ENCODE data around the gene C19orf85.

C19orf85 gene

DNA sequence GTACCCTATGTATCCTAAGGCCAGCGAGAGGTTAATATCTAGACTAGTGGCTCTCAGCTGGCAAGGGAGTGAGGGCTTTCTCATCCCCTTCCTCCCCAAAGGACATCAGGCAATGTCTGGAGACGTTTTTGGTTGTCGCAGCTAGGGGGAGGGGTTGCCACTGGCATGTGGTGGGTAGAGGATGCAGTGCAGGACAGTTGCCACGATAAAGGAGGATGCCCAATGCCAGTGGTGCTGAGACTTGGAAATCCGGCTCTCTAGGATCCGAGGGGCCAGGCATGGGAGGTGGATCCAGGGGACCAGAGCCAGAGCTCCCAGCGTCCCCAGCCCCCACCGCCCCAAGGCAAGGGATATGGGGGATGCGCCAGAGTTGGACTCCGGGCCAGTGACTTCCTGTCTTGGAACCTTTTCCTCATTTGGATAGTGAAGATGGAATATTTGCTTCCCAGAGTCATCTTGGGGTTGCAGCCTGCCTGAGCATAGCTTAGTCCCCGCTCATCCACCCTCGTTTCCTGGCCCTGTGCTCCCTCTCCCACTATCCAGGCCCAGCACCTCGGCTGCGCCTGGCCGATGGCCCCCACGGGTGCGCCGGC, 28.6 kb upstream of the C19orf85 start:
- peaks cover 5% of the 10 kb centered on the region for H3K4me1 Mint-ChIP-seq (ENCODE audit: low read depth)
- no peak overlapping the region for H3K27ac Mint-ChIP-seq
- no peaks in the 10 kb centered on the region for H3K9me3 Mint-ChIP-seq
- no peaks in the 10 kb centered on the region for H3K36me3 Mint-ChIP-seq (ENCODE audit: low read depth)
- no peak overlapping the region for H3K4me3 Mint-ChIP-seq
- H3K27me3 Mint-ChIP-seq = no peaks in the 10 kb centered on the region

DNA sequence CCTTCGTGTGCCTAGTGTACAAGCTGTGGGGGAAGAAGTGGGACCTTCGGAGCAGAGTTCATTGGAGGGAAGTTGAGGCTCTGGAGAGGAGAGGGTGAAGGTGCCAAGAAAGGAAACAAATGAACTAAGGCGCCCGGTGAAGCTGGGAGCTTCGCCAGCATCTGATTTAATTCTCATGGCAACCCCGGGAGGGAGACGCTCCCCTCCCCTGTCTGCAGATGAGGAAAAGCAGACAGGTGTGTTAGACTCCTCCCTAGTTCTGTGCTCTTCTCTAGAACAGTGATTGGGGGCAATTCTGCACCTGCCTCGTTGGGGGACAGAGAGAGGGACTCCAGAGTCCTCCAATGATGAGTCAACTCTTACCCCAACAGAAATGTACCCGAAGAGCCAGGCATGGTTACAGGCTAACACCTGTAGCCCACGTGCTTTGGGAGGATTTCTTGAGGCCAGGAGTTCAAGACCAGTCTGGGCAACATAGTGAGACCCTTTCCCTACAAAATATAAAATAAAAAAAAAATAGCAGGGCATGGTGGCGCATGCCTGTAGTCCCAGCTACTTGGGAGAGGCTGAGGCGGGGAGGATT, 27.9 kb upstream of the C19orf85 start:
- Mint-ChIP-seq H3K9me3 (no peaks in the 10 kb centered on the region), H3K4me3 (no peak overlapping the region), H3K4me1 (ENCODE audit: low read depth) (peaks cover 9% of the 10 kb centered on the region), H3K27ac (no peak overlapping the region), H3K36me3 (ENCODE audit: low read depth) (no peaks in the 10 kb centered on the region), H3K27me3 (no peaks in the 10 kb centered on the region)

DNA sequence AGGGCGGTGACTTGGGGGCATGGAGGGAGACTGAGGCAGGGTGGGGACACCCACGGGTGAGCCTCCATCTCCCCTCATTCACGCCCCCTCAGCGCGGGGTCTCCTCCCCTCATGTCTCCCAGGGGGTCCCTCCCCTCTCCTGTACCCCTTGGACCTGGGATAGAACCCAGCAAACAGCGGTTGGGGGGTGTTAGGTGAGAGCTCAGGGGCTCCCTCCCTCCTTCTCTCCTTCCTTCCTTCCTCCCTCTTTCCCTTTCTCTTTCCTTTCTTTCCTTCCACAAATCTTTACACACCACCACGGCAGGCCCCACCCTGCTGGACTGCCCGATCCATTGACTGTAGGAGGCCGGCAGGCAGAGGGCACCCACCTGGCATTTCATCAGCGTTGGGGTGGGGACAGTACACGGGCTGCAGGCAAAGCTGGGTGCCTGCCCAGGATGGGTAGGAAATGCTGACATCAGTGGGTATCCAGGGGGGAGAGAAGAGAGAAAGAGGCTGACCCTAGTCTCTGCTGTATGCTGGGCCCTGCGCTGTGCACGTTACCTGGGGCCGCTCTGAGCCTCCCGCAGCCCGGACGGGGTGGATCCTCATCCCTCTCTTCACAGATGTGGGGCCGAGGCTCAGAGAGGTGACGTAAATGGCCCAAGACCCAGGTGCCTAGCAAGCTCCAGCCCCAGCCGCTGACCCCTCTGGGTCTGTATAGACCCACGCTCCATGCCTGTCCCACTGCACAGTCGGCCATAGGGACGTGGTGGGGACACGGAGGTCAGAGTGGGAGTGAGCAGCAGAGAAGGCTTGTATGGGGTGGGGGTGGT, 27.2 kb upstream of the C19orf85 start:
- no peak overlapping the region for H3K27ac Mint-ChIP-seq
- H3K4me3 Mint-ChIP-seq = no peak overlapping the region
- no peaks in the 10 kb centered on the region for H3K27me3 Mint-ChIP-seq
- peaks cover 16% of the 10 kb centered on the region for H3K4me1 Mint-ChIP-seq (ENCODE audit: low read depth)
- no peaks in the 10 kb centered on the region for H3K36me3 Mint-ChIP-seq (ENCODE audit: low read depth)
- H3K9me3 Mint-ChIP-seq = no peaks in the 10 kb centered on the region

DNA sequence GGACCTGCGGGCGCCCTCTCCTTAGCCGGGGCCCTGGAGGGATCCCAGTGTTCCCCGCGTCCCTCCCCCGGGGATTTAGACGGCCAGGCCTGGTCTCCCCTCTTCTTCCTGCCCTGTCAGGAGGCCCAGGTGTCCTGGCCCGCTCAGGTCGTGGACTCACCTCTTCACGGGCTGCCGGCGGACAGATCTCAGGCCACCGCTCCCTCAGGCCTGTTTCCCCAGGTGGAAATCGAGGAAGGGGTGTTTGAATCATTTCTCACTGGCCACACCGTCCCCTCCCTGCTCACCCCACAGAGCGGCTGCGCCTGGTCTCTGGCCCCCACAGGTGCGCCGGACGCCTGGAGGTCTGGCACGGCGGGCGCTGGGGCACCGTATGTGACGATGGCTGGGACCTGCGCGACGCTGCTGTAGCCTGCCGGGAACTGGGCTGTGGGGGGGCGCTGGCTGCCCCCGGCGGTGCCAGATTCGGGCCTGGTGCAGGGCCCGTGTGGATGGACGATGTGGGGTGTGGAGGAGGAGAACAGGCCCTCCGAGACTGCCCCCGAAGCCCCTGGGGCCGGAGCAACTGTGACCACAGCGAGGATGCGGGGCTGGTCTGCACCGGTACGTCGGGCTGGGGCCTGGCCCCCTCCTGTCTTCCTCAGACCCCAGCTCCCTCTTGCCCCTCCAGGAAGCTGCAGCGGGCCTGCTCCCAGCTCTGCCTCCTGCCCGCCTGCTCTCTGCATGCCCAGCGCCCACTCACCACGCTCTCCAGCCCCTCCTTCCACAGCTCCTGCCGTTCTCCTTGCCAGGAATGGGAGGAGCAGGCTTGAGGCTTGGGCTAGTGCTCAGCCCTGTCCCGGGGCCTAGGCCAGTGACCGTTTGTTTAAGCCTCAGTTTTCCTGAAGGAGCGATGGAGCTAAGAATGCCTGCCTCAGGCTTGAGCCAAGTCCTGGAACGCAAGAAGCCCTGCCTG, 26.2 kb upstream of the C19orf85 start:
- H3K27ac Mint-ChIP-seq = no peak overlapping the region

DNA sequence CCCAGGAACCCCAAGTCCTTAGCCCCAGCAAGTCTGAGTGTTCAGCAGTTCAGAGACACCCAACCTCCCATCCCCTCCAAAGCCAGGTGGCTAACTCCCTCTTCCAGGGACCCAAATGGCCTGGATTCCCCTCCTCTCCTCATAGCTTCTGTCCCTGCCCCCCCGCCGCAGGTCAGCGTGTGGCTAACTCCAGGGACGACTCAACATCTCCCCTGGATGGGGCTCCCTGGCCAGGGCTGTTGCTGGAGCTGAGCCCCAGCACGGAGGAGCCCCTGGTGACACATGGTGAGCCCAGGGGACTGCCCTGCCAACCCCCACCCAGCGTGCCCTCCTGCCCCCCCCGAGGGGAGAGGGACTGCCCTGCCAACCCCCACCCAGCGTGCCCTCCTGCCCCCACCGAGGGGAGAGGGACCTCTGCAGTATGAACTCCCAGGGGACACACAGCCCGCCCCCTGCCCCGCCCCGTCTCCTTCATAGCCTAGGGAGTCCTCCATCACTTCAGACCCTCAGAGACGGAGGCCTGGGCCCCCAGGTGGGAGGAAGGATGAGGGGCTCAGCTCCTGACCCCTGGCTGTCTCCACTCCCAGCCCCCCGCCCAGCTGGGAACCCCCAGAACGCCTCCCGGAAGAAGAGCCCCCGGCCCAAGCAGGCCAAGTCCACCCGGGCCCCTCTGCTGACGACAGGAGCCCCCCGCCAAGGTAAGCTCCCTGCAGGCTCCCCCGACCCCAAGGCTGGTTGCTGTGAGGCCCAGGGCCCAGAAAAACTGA, 25.3 kb upstream of the C19orf85 start:
- no peak overlapping the region for H3K27ac Mint-ChIP-seq
- peaks cover 26% of the 10 kb centered on the region for H3K4me1 Mint-ChIP-seq (ENCODE audit: low read depth)
- H3K27me3 Mint-ChIP-seq = no peaks in the 10 kb centered on the region
- H3K9me3 Mint-ChIP-seq = no peaks in the 10 kb centered on the region
- no peaks in the 10 kb centered on the region for H3K36me3 Mint-ChIP-seq (ENCODE audit: low read depth)
- no peak overlapping the region for H3K4me3 Mint-ChIP-seq

More for the DNA sequence above, 26.2 kb upstream of the C19orf85 start:
- H3K9me3 Mint-ChIP-seq = no peaks in the 10 kb centered on the region
- no peak overlapping the region for H3K4me3 Mint-ChIP-seq
- no peaks in the 10 kb centered on the region for H3K27me3 Mint-ChIP-seq
- H3K36me3 Mint-ChIP-seq (ENCODE audit: low read depth) = no peaks in the 10 kb centered on the region
- peaks cover 21% of the 10 kb centered on the region for H3K4me1 Mint-ChIP-seq (ENCODE audit: low read depth)

DNA sequence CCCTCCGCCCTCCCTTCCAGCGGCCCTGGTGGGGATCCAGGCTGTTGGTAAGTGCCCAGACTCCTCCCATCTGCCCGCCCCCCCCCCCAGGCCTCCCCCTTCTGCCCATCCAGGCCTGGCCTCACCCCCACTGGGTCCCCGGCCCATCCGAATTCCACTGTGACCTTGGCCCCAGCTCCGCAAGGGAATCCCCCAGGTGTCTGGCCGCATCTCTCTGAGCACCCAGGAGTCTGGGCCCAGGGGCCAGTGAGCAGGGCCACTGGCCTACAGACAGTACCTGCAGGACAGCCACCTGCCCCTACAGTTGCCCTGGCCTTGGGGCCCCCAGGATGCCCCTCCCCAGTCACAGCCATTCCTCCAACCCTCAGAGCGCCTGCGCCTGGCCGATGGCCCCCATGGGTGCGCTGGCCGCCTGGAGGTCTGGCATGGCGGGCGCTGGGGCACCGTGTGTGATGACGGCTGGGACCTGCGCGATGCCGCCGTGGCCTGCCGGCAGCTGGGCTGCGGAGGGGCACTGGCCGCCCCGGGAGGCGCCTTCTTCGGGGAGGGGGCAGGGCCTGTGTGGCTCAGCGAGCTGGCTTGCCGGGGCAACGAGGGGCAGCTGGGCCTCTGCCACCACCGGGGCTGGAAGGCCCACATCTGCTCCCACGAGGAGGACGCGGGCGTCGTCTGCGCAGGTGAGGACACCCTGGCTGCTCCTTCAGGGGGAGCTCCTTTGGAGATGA, 24.6 kb upstream of the C19orf85 start:
- peaks cover 26% of the 10 kb centered on the region for H3K4me1 Mint-ChIP-seq (ENCODE audit: low read depth)
- H3K4me3 Mint-ChIP-seq = no peak overlapping the region
- no peaks in the 10 kb centered on the region for H3K36me3 Mint-ChIP-seq (ENCODE audit: low read depth)
- H3K9me3 Mint-ChIP-seq = no peaks in the 10 kb centered on the region
- no peak overlapping the region for H3K27ac Mint-ChIP-seq
- no peaks in the 10 kb centered on the region for H3K27me3 Mint-ChIP-seq

DNA sequence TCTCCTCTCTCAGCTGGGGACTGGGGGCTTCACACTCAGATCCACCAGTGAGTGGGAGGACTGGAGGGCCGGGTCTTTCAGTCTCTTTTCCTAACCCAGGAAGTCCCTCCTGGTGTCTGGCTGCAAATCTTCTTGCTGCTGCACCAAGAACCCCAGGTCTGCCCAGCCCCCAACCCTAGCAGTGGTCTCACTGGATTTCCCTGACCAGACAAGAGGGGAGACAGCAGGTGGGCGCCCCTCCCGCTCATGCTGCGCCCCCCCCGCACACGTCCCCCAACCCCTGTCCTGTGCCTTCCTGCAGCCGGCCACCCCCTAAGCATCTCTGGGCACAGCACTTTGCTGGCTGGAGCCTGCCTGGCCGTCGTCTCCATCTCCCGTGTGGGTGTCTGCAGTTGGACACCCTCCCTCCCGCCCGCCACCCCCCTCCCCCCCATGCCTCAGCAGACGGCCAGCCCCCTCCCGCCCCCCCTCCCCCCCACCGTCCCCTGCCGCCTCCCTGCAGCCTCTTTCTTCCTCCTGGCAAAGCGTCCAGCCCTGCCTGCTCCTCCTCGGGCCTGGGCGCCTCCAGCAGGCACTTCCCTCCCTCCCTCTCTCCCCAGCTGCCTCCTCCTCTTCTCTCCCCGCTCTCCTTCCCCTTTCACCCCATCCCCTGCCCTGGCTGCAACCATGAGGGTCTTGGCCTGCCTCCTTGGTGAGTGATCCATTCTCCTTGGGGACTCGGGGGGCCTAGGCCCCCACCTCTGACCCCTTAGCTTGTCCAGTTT, 23.6 kb upstream of the C19orf85 start, which contains the start of gene SSC5D:
TSS of gene SSC5D (plus strand) at position 513 of the 764 bp plus-strand sequence. CDS start at position 667, 154 bp downstream.
- no peaks in the 10 kb centered on the region for H3K36me3 Mint-ChIP-seq (ENCODE audit: low read depth)
- H3K9me3 Mint-ChIP-seq = no peaks in the 10 kb centered on the region
- H3K4me3 Mint-ChIP-seq = peak within 1 kb of the TSS; percentile 62
- H3K27me3 Mint-ChIP-seq = no peaks in the 10 kb centered on the region
- peak within 1 kb of the TSS; percentile 90 for H3K27ac Mint-ChIP-seq
- H3K4me1 Mint-ChIP-seq (ENCODE audit: low read depth) = peaks cover 26% of the 10 kb centered on the region

DNA sequence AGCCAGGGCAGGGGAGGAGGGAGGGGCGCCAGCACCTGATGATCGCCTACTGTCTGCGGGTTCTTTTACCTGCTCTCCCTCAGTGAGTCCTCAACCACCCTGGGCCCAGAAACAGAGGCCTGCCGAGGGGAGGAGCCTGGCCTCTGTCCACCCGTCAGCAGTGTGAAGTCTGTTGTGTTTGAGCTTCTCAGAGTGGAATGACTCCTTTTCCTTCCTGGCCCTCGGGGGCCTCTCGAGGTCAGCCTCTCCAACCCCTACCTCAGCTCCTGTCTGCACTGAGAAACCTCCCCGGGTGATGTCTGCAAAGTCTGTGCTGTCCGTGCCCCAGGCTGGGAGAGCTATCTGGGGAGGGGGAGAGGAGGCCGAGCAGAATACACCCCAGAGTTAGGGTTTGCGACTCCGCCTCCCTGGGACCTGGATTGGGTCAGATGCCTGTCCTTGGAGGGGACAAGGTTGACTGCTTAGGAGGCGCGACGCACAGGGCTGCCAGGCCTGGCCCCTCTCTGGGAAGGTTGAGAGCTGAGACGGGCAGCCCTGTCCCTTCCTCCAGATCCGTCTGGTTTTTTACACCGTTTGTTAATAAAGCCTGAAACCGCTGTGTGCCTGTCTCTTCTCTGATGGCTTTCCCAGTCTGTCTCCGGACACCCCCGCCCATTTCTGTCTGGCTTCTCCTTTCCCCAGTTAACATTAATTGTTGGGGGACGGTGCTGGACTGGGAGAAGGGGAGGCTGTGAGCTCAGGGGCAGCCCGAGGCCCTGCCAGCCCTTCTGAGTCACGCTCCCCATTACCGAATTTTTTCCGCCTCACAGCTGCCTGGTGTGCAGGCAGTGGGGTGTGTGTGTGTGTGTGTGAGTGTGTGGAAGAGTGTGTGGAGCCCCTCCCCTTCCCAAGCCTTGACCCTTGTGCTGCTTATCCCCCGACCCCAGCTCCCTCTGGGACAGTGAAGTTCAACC, 22.7 kb upstream of the C19orf85 start:
- no peaks in the 10 kb centered on the region for H3K36me3 Mint-ChIP-seq (ENCODE audit: low read depth)
- H3K27me3 Mint-ChIP-seq = no peaks in the 10 kb centered on the region
- H3K27ac Mint-ChIP-seq = peak overlapping the region; percentile 90
- H3K9me3 Mint-ChIP-seq = no peaks in the 10 kb centered on the region
- H3K4me1 Mint-ChIP-seq (ENCODE audit: low read depth) = peaks cover 26% of the 10 kb centered on the region
- H3K4me3 Mint-ChIP-seq = peak overlapping the region; percentile 62

DNA sequence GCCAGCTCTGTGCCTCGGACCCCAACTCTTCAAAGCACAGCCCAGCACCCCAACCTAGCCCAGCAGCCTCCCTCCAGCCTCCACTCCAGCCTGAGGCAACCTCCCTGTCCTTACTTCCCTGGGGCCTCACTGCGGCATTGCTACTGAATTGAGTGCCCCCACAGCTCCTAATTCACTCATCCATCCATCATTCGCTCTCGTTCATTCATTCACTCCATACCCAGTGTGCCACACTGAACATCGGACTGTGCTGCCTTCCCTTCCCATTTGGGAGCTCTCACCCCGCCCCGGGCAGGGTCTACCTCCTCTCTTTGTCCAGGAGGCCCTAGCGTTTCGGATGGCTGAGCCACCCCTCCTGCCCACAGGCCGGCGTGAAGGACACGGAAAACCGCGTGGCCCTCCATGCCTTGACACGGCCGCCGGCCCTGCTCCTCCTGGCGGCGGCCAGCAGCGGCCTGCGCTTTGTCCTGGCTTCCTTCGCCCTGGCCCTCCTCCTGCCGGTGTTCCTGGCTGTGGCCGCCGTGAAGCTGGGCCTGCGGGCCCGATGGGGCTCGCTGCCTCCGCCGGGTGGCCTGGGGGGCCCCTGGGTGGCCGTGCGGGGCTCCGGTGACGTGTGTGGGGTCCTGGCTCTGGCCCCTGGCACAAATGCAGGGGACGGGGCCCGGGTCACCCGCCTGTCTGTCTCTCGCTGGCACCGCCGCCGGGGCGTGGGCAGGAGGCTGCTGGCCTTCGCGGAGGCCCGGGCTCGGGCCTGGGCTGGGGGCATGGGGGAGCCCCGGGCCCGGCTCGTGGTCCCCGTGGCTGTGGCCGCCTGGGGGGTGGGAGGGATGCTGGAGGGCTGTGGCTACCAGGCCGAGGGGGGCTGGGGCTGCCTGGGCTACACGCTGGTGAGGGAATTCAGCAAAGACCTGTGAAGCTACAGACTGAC, 21.8 kb upstream of the C19orf85 start:
- H3K27me3 Mint-ChIP-seq = no peaks in the 10 kb centered on the region
- H3K27ac Mint-ChIP-seq = peak overlapping the region; percentile 90
- no peaks in the 10 kb centered on the region for H3K9me3 Mint-ChIP-seq
- H3K36me3 Mint-ChIP-seq (ENCODE audit: low read depth) = no peaks in the 10 kb centered on the region
- H3K4me3 Mint-ChIP-seq = peak overlapping the region; percentile 80
- H3K4me1 Mint-ChIP-seq (ENCODE audit: low read depth) = peaks cover 26% of the 10 kb centered on the region

DNA sequence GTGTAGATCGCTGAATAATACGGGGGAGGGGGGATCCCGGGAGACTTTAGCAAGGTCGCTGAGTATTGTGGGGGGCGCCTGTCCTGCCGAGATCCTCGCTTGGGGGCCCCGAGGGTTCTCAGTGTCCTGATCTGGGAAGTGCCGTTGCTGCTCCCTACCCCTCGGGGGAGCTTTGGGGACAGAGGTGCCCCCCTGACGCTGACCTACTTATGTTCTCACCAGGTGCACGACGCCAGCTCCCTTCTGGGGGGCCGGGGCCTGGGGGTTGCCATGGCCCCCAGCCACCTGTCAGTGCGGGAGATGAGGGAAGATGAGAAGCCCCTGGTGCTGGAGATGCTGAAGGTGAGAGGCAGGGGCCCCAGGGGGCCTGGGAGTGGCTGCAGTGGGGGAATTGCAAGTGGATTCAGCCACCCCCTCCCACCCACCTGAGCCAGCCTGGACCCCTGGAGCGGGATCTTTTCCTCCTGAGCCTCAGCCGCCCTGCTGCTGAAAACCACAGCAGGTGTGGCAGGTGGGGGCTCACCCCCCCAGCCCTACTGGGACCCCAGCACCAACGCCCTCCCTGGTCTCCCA, 21.0 kb upstream of the C19orf85 start:
- no peaks in the 10 kb centered on the region for H3K9me3 Mint-ChIP-seq
- no peaks in the 10 kb centered on the region for H3K36me3 Mint-ChIP-seq (ENCODE audit: low read depth)
- H3K4me1 Mint-ChIP-seq (ENCODE audit: low read depth) = peaks cover 26% of the 10 kb centered on the region
- no peaks in the 10 kb centered on the region for H3K27me3 Mint-ChIP-seq
- peak overlapping the region; percentile 89 for H3K27ac Mint-ChIP-seq
- peak overlapping the region; percentile 80 for H3K4me3 Mint-ChIP-seq

Data from stimulated activated naive CD8-positive, alpha-beta T cell treated with anti-CD3 and anti-CD28 coated beads, Interleukin-15, Interleukin-2, amounts not matched to agents 100 ng/mL and 50 ng/mL, for 24 hours (primary cell).